HG03571 (cell line): ENCODE results near the gene NHSL1.

Experiments
- ATAC-seq: cut with Tn5 transposase; IDR thresholded peaks from one replicate; pipeline ENCODE4 v1.9.1; 2021; ENCODE audit not compliant: unreplicated experiment

The NHSL1 gene

GRCh38 chr6:138498629-138499302, 528 bp downstream of the NHSL1 start:
- ATAC-seq: peak; percentile 10

DNA sequence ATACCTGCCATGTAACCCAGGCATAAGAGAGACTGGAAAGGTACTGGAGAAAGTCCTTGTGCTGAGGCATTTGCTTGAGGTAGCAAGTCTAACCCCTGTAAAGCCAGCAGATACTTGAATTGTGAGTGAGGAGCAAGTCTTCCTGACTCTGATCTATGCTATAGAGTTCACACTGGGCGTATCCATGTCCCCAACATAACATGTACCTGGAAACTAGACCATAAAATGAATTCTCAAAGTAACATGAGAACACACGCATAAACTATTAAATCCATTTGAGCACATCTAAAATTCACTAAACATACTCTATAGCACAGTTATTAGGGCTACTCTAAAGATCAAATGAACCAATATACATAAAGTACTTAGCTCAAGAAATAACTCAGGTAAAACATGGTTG, 2.0 kb downstream of the NHSL1 start:
- no peak for ATAC-seq

DNA sequence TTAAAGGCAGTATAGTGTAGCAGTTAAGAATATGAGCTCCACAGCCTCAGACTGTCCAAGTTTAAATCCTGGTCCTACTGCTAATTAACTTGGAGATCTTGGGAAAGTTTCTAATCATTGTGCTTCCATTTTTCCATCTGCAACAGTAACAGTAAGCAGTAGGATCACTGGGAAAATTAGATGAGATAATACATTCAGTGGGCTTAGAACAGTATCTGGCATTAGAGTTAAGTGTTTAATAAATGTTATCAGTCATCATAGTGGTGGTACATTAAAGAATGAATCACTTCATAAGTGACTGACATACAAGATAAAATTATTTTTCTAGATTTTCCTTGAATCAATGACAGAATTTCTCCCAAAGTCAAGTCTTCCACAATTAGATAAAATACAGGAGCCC, 5.0 kb downstream of the NHSL1 start:
- no peak for ATAC-seq

- ATAC-seq: no peak
Measured at GRCh38 chr6:138493413-138493812, 5.9 kb downstream of the NHSL1 start.

DNA sequence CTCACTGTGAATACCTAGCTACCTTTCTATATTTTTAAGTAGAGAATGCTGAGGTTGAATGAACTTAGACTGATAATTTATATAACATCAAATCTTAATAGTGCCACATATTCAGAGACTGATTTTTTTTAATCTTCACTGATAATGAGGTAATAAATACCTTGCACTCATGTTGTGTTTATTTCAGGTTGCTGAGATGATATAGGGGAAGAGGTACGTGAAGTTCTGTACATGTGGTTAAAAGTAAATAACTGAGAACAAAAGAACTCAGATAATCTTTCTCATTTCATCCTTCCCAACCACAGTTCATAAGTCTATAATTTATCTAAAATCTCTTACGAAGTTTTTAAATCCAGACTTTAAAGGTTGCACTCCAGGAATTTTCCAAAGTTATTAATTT, 6.4 kb downstream of the NHSL1 start:
- no peak for ATAC-seq

- no peak for ATAC-seq
Measured at GRCh38 chr6:138492113-138492512, 7.2 kb downstream of the NHSL1 start.

GRCh38 chr6:138491017-138491416, 8.3 kb downstream of the NHSL1 start:
- no peak for ATAC-seq

DNA sequence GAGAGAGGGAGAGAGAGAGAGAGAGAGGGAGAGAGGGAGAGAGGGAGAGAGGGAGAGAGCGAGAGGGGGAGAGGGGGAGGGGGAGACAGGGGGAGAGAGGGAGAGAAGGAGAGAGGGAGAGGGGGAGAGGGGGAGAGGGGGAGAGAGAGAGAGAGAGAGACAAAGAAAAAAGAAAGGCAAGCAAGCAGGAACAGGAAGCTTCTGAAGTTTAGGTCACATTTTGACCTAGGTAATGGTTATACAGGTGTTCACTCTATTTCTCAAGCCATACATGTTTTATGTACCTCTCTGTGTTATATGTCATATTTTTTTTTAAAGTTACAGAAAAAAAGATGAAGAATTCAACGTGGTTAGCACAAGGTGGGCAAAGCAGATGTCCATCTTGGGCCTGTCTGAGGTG, 9.4 kb downstream of the NHSL1 start:
- ATAC-seq: no peak

DNA sequence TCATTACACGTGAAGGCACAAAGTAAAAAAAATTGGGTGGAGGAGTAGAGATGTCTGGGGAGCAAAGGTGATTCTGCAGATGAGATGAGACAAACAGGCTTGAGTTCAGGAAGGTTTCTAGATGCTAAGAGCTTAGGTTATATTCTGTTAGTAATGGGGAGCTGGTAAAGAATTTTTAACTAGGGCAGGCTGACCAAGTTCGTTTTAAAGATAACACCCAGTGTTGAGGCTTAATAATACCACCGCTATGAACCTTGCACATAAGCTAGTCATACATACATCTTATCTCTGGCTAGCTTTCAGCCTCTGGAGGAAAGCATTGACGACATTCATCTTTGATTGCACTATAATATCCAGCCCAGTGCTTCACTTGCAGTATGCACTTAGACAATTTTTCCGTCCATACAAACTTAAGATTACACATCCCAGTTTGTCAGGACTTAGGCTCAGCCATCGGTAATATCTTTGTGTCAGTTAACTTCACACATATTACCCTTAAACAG, 12.1 kb downstream of the NHSL1 start:
- ATAC-seq: no peak

DNA sequence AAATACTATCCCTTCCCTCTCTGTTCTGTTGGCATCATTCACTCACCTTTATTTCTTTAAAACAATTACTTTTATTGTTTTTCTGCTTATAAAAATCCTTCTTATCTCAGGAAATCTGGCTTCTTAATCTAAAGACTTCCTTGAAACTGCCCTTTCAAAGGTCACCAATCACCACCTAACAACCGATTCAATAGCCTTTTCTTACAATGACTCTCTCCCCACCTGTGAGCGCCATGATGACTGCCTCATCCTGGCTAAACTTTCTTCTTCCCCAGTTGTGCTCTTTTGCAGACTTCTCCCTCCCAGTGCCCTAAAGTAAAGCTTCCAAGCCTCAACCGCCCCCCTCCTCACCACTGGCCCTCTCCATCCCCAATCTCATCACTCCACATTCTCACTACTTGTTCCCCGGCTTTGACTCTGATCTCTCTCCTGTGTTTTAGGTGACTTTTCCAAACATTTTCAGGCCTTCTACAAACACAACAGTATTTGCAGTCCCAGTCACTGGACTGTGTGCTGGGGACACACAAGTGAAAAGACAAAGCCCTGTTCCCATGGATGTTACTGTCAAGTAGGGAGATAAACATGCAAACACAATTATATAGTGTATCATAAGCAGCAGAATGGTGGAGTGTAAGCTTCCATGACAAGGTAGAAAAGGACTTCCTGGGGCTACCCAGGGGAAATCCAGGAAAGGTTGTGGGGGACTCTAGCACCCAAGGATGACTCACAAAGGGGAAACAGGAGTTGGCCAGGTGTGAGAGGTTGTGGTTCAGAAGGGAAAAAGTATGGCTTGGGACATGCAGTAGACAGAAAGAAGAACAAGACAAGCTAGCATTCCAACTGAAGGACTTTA, 12.8 kb downstream of the NHSL1 start:
- ATAC-seq: no peak

DNA sequence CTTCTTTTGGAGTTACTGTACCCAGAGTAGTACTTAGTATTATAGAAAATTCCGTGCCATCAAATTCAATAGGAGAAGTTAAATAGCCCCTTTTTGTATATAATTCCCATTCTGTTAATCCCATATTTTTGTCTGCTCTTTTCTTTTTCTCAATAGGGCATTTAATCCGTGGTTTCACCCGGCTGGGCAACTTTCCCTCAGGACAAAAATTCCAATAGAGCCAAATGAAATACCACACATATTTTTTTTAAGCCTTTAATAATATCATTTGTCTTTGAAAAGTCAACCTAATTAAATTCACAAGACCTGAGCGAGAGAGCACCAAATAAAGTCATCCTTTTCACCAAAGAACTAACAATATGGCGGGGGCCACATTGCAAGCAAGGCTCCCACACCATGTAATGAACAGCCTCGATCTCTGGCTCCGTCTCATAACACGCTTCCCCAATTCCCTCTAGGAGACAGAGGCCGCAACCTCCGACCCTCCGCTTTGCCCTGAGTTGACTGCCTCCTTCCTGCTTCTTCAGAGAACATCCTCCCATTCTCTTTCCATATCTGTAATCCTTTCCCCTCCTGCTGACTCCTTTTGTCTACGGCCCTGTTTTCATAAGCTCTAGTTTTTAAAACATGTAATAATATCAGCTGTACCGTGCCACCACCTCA, 13.6 kb downstream of the NHSL1 start:
- no peak for ATAC-seq

DNA sequence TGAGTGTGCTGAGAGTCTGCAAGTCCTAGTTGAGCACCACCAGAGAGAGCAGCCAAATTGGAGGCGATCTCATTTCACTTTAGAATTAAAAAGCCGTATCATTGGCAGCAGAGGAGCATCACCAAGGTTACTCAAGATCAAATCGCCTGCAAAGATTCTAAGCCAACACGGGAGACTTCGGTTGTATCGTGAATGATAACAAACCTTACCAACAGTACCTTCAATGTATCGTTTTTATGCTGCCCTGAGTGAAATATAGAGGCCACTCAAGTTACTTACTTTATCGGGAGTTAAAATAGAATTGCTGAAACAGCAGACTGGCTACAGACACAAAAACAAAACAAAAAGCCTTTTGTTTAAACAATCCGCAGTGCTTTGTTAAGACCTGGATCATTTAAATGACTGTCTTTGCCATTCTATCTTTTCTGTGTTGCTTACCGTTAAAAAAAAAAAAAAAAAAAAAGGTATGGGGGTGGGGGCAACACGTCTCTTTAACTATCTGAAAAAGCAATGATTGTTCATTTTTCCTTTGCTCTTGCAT, 14.2 kb downstream of the NHSL1 start:
- ATAC-seq: no peak

- no peak for ATAC-seq
Measured at GRCh38 chr6:138484018-138484731, 15.1 kb downstream of the NHSL1 start.

DNA sequence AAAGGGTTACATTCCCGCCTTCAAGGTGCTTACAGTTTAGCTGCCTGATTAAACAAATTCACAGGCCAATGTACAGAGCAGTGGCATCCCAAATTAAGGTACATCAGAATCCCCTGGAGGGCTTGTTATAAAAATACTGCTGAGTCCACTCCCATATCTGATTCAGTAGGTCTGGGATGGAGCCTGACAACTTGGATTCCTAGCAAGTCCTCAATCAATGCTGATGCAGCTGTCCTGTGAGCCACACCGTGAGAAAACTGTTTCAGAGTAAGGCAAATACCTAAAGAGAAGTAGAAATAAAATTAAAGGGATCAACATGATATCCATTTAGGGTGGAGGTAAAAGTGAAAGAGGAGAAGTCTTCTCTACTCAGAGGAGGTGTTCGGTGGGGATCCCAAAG, 16.5 kb downstream of the NHSL1 start:
- ATAC-seq: no peak

DNA sequence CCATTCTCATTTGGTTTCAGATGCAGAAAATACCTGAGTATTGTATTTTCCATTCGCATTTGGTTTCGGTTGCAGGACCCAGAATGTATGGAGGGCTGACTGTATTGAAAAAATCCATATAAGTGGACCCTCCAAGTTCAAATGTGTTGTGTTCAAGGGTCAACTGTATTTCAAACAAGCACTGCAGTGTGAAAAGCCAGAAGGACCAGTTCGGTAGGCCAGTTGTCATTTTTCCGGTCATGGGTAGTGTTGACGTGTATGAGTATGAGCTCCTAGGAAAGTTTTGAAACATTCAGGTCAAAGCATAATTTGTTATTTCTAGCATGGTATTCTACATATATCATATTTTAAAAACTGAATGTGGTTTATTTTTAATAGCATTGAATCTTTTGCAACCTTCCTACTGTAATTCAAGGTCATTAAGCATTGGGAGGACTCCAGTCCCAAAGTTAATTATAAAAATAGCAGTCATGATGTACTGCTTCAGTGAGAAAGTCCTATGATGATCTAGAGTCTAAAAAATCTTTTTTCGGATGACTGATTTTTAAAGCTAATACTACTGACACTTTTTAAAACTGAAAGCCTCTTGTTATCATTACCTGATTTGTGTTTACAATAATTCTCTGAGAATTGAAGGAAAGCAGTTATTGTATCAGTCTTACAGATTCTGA, 18.9 kb downstream of the NHSL1 start:
- ATAC-seq: no peak

GRCh38 chr6:138477913-138478539, 21.3 kb downstream of the NHSL1 start:
- no peak for ATAC-seq

DNA sequence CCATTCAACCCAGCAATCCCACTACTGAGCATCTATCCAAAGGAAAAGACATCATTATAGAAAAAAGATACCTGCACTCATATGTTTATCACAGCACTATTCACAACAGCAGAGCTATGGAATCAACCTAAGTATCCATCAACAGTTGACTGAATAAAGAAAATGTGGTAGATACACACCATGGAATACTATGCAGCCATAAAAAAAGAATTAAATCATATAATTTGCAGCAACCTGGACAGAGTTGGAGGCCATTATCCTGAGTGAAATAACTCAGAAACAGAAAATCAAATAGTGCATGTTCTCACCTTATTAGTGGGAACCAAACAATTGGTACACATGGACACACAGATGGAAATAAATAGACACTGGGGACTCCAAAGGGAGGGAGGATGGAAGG, 23.2 kb downstream of the NHSL1 start:
- no peak for ATAC-seq

DNA sequence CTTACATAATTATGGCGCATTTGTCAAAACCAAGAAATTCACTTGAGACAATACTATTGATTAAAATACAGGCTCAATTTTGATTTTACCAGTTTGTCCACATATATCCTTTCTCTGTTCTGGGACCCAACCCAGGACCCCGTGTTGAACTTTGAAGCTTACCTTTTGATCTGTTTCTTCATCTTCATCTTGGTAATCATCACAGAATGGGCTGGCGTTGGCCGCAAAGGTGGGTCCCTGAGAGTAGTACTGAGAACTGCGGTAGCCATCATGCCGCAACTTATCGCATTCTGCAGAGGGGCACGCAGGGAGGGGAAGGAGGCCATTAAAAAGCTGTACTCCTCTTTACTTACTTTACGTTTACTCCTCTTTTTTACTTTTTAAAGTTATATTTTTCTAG, 26.1 kb downstream of the NHSL1 start:
- ATAC-seq: no peak

GRCh38 chr6:138468320-138469015, 30.8 kb downstream of the NHSL1 start:
- ATAC-seq: no peak
